Uterus (tissue), 2 donors: ENCODE data around the gene STAMBP.

ENCODE experiments used
- POLR2A ChIP-seq, 2 donors: fragments of 450-650 bp; IDR thresholded peaks; one replicate each; pipeline ENCODE4 v1.6.1; 2016; ENCODE audit warnings: antibody characterized with exemption in 2 of 2, mild to moderate bottlenecking in 1 of 2, moderate library complexity in 1 of 2
- TF ChIP-seq, protein P1 (sequence below), 4 experiments: fragments of 200-600 bp in 2 of 4; fragments of 450-650 bp in 2 of 4; sonication (generic) in 2 of 4; IDR thresholded peaks; one replicate each; pipeline ENCODE4 v1.5.1; 2016 to 2019; ENCODE audit warnings: antibody characterized with exemption in 4 of 4, mild to moderate bottlenecking in 2 of 4, moderate library complexity in 1 of 4

GRCh38 chr2:73896362-73897239 lies 67.8 kb downstream of the STAMBP start:
- TF ChIP-seq, protein P1, sequence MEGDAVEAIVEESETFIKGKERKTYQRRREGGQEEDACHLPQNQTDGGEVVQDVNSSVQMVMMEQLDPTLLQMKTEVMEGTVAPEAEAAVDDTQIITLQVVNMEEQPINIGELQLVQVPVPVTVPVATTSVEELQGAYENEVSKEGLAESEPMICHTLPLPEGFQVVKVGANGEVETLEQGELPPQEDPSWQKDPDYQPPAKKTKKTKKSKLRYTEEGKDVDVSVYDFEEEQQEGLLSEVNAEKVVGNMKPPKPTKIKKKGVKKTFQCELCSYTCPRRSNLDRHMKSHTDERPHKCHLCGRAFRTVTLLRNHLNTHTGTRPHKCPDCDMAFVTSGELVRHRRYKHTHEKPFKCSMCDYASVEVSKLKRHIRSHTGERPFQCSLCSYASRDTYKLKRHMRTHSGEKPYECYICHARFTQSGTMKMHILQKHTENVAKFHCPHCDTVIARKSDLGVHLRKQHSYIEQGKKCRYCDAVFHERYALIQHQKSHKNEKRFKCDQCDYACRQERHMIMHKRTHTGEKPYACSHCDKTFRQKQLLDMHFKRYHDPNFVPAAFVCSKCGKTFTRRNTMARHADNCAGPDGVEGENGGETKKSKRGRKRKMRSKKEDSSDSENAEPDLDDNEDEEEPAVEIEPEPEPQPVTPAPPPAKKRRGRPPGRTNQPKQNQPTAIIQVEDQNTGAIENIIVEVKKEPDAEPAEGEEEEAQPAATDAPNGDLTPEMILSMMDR (IDR thresholded peaks at IDR 0.05): no peak
- TF ChIP-seq POLR2A (IDR thresholded peaks at IDR 0.05): no peak
